ENCODE results near the gene CAPN14. TPM values are rescaled to one million over a fixed set of nuclear protein-coding genes. Genes with fewer than 3 reads are reported as not detected.
A peak's percentile ranks its signal among the peaks of the same experiment; 100 is the strongest.

The CAPN14 gene
- total RNA-seq, 4 donors from 2014 or later = 0.14 to 0.16 TPM; not detected in 2

- Histone ChIP-seq H3K4me1 (peaks cover 5 to 20% (median 17%) of the 10 kb centered on the region in 4 donors), H3K4me3 (peak overlapping the region; percentile 16 to 54 (median 40)), H3K36me3 (no peaks in the 10 kb centered on the region), H3K27ac (no peak overlapping the region), H3K27me3 (peaks cover 58% of the 10 kb centered on the region), H3K9me3 (no peaks in the 10 kb centered on the region)
- intact Hi-C loops (cut with DNase I; ENCODE audit: low total_unique reads) (no loop called here), in situ Hi-C loops (cut with MboI; ENCODE audit: low pct_ligation_motif_present in 1 of 4, low pct_unique_long_range_greater_than_20kb in 1 of 4, low sequenced_read_pairs in 3 of 4) (no loop called here)
- WGBS, 2 donors (ENCODE audit: low coverage in 1 of 2) = 0 to 2% methylated on average over 1 to 25 of the region's 72 CpGs
- DNase-seq = no peak
- no peak for TF ChIP-seq CTCF (IDR thresholded peaks at IDR 0.05)
- TF ChIP-seq POLR2A (IDR thresholded peaks at IDR 0.05) = no peak
- TF ChIP-seq EP300 (IDR thresholded peaks at IDR 0.05; ENCODE audit: low read depth) = no peak
- TF ChIP-seq POLR2AphosphoS5 (IDR thresholded peaks at IDR 0.05) = no peak
Measured at GRCh38 chr2:31137211-31138036, 79.9 kb downstream of the CAPN14 start.

- 41 to 94% methylated on average over 2 to 10 of the region's 10 CpGs for WGBS, 2 donors (ENCODE audit: low coverage in 1 of 2)
- TF ChIP-seq POLR2AphosphoS5 (IDR thresholded peaks at IDR 0.05) = no peak
- TF ChIP-seq EP300 (IDR thresholded peaks at IDR 0.05; ENCODE audit: low read depth) = no peak
- TF ChIP-seq POLR2A (IDR thresholded peaks at IDR 0.05) = no peak
- no peak for TF ChIP-seq CTCF (IDR thresholded peaks at IDR 0.05)
- in situ Hi-C loops (cut with MboI; ENCODE audit: low pct_ligation_motif_present in 1 of 4, low pct_unique_long_range_greater_than_20kb in 1 of 4, low sequenced_read_pairs in 3 of 4) = no loop called here
Measured at GRCh38 chr2:31136732-31137131, 80.6 kb downstream of the CAPN14 start.

GRCh38 chr2:31136000-31136399, 81.3 kb downstream of the CAPN14 start:
- DNase-seq = no peak
- no peak overlapping the region for H3K4me3 ChIP-seq
- 49 to 67% methylated on average over 2 to 3 of the region's 3 CpGs for WGBS, 2 donors (ENCODE audit: low coverage in 1 of 2)
- peaks cover 58% of the 10 kb centered on the region for H3K27me3 ChIP-seq
- in situ Hi-C loops (cut with MboI; ENCODE audit: low pct_ligation_motif_present in 1 of 4, low pct_unique_long_range_greater_than_20kb in 1 of 4, low sequenced_read_pairs in 3 of 4) = no loop called here
- H3K36me3 ChIP-seq = no peaks in the 10 kb centered on the region
- H3K27ac ChIP-seq = no peak overlapping the region
- no peaks in the 10 kb centered on the region for H3K9me3 ChIP-seq
- intact Hi-C loops (cut with DNase I; ENCODE audit: low total_unique reads) = no loop called here
- TF ChIP-seq POLR2A (IDR thresholded peaks at IDR 0.05) (no peak), POLR2AphosphoS5 (IDR thresholded peaks at IDR 0.05) (no peak), CTCF (IDR thresholded peaks at IDR 0.05) (no peak), EP300 (IDR thresholded peaks at IDR 0.05; ENCODE audit: low read depth) (no peak)
- peaks cover 5 to 20% (median 17%) of the 10 kb centered on the region in 4 donors for H3K4me1 ChIP-seq

More at GRCh38 chr2:31136732-31137131, 80.6 kb downstream of the CAPN14 start:
- no peak for DNase-seq
- Histone ChIP-seq H3K4me1 (peaks cover 5 to 20% (median 17%) of the 10 kb centered on the region in 4 donors), H3K27ac (no peak overlapping the region), H3K9me3 (no peaks in the 10 kb centered on the region), H3K27me3 (peaks cover 58% of the 10 kb centered on the region), H3K36me3 (no peaks in the 10 kb centered on the region), H3K4me3 (peak overlapping the region in 1 of 4 donors; percentile 54)
- intact Hi-C loops (cut with DNase I; ENCODE audit: low total_unique reads) = no loop called here

GRCh38 chr2:31134480-31134879, 82.8 kb downstream of the CAPN14 start:
- intact Hi-C loops (cut with DNase I; ENCODE audit: low total_unique reads) (no loop called here), in situ Hi-C loops (cut with MboI; ENCODE audit: low pct_ligation_motif_present in 1 of 4, low pct_unique_long_range_greater_than_20kb in 1 of 4, low sequenced_read_pairs in 3 of 4) (no loop called here)
- Histone ChIP-seq H3K27me3 (peaks cover 57% of the 10 kb centered on the region), H3K27ac (no peak overlapping the region), H3K9me3 (no peaks in the 10 kb centered on the region), H3K4me3 (no peak overlapping the region), H3K36me3 (no peaks in the 10 kb centered on the region), H3K4me1 (peaks cover 5 to 20% (median 17%) of the 10 kb centered on the region in 4 donors)
- no peak for TF ChIP-seq POLR2A (IDR thresholded peaks at IDR 0.05)
- WGBS, 2 donors (ENCODE audit: low coverage in 1 of 2) = 76% methylated on average over 5 of the region's 5 CpGs; no CpG with 5 or more reads in 1 of the 2 donors
- no peak for DNase-seq

Measured in transverse colon (tissue), 4 donors.